Skeletal muscle tissue (tissue), 4 donors: Measurements from ENCODE around the gene DDX20. TPM values are rescaled to one million over a fixed set of nuclear protein-coding genes. Genes with fewer than 3 reads are reported as not detected.

Experiments
- H3K27ac ChIP-seq: one replicate; pipeline ENCODE4 v1.7.0; 2013; ENCODE audit warnings: mild to moderate bottlenecking, low read depth, low read length, inconsistent platforms
- H3K27me3 ChIP-seq, 3 donors: one replicate each; pipeline ENCODE4 v1.7.0; 2013; ENCODE audit warnings: low read length in 3 of 3; ENCODE audit not compliant: control insufficient read depth in 3 of 3, insufficient read depth in 3 of 3
- H3K36me3 ChIP-seq, 3 donors: one replicate each; pipeline ENCODE4 v1.7.0; 2013; ENCODE audit warnings: low read length in 3 of 3; ENCODE audit not compliant: control insufficient read depth in 3 of 3, insufficient read depth in 3 of 3
- H3K4me1 ChIP-seq, 3 donors: one replicate each; pipeline ENCODE4 v1.7.0; 2013; ENCODE audit warnings: low read length in 3 of 3, mild to moderate bottlenecking in 3 of 3; ENCODE audit not compliant: control insufficient read depth in 3 of 3, insufficient read depth in 3 of 3
- H3K4me3 ChIP-seq, 3 donors: one replicate each; pipeline ENCODE4 v1.7.0; 2013; ENCODE audit warnings: low read length in 3 of 3
- H3K9ac ChIP-seq, 3 donors: one replicate each; pipeline ENCODE4 v1.7.0; 2013; ENCODE audit warnings: low read length in 3 of 3, mild to moderate bottlenecking in 3 of 3, moderate library complexity in 2 of 3, low read depth in 1 of 3
- H3K9me3 ChIP-seq, 3 donors: one replicate each; pipeline ENCODE4 v1.7.0; 2013; ENCODE audit warnings: low read length in 3 of 3; ENCODE audit not compliant: control insufficient read depth in 3 of 3
- total RNA-seq: library from RNA; depleted of rRNA; stranded (reverse); fragments of >200 nt; gene quantifications from one replicate; pipeline ENCODE4 v1.2.3, GENCODE V29; 2014
- donor health status: Osteomylitis.

DDX20 gene
- total RNA-seq, 1 donor from 2014 or later = 12.0 TPM

GRCh38 chr1:111747282-111747734 lies 8.4 kb upstream of the DDX20 start:
- Histone ChIP-seq H3K36me3 (no peaks in the 10 kb centered on the region), H3K27ac (no peak overlapping the region), H3K4me1 (peaks cover 8 to 17% (median 8%) of the 10 kb centered on the region in 3 donors), H3K9me3 (no peaks in the 10 kb centered on the region), H3K4me3 (no peak overlapping the region), H3K9ac (no peak overlapping the region), H3K27me3 (no peaks in the 10 kb centered on the region)

GRCh38 chr1:111747947-111748346 lies 7.8 kb upstream of the DDX20 start:
- Histone ChIP-seq H3K4me3 (no peak overlapping the region), H3K36me3 (no peaks in the 10 kb centered on the region), H3K27me3 (no peaks in the 10 kb centered on the region), H3K27ac (no peak overlapping the region), H3K9ac (no peak overlapping the region), H3K9me3 (no peaks in the 10 kb centered on the region), H3K4me1 (peaks cover 8 to 17% (median 8%) of the 10 kb centered on the region in 3 donors)

- H3K9ac ChIP-seq = no peak overlapping the region
- H3K27ac ChIP-seq = no peak overlapping the region
- no peaks in the 10 kb centered on the region for H3K36me3 ChIP-seq
- H3K4me3 ChIP-seq = no peak overlapping the region
- no peaks in the 10 kb centered on the region for H3K27me3 ChIP-seq
- H3K4me1 ChIP-seq = peaks cover 8 to 15% (median 8%) of the 10 kb centered on the region in 3 donors
- no peaks in the 10 kb centered on the region for H3K9me3 ChIP-seq
Measured at GRCh38 chr1:111749628-111750027, 6.1 kb upstream of the DDX20 start.

DNA sequence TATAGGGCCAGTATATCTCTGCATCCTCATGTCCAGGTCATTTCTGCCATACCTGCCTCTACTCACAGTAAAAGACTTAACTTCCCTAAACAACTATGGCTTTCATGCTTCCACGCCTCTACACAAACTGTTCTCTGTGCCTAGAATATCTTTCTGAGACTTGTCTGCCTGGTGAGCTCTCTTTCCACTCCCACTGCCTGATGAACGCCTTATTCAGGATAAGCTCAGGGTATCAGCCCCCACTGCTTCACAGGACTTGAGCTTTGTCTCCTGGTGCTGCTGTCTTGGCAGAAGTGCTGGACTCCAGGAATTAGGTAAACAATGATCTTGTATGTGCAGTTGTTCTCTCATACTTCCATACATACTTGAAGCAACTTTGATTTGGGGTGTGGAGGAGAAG lies 4.8 kb upstream of the DDX20 start:
- H3K4me1 ChIP-seq = peaks cover 8 to 19% (median 10%) of the 10 kb centered on the region in 3 donors
- no peak overlapping the region for H3K27ac ChIP-seq
- H3K4me3 ChIP-seq = no peak overlapping the region
- H3K9me3 ChIP-seq = no peaks in the 10 kb centered on the region
- no peaks in the 10 kb centered on the region for H3K36me3 ChIP-seq
- H3K27me3 ChIP-seq = no peaks in the 10 kb centered on the region
- no peak overlapping the region for H3K9ac ChIP-seq

DNA sequence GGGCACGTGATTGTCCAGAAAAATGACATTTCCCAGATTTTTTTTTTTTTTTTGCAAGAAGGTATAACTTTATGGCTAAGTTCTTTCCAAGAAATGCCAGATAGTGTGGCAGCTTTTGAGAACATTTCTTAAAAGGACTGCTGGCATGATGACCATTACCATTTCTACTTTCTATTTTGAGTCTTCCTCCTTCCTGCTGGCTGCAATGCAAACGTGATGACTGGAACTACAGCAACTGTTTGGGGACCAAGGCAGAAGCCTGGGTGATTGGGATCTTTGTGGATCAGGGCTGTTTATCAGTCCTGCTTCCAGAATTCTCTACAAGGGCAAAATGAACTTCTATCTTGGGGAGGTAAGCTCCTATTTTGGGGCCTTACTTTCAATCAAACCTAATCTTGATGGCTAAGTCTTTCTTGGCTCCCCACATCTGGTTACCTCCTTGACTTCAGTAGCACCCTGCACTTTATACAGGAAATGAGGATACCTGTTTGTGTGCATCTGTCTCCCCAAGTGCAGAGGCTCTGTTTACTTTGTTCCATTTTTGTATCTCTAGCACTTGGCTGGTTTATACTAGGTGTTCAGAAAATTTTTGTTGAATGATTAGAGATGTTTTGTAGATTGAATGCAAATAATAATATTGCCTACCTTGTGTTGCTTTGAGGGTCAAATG lies 3.7 kb upstream of the DDX20 start:
- Histone ChIP-seq H3K27me3 (no peaks in the 10 kb centered on the region), H3K9me3 (no peaks in the 10 kb centered on the region), H3K9ac (no peak overlapping the region), H3K4me3 (no peak overlapping the region), H3K36me3 (peaks cover 0 to under 1% (median 0%) of the 10 kb centered on the region in 3 donors), H3K4me1 (peaks cover 10 to 23% (median 13%) of the 10 kb centered on the region in 3 donors), H3K27ac (no peak overlapping the region)

- H3K4me3 ChIP-seq = peak overlapping the region; percentile 90 to 96 (median 95)
- H3K4me1 ChIP-seq = peaks cover 10 to 25% (median 14%) of the 10 kb centered on the region in 3 donors
- peak overlapping the region; percentile 96 for H3K27ac ChIP-seq
- peak overlapping the region; percentile 90 to 94 (median 90) for H3K9ac ChIP-seq
- no peaks in the 10 kb centered on the region for H3K27me3 ChIP-seq
- H3K36me3 ChIP-seq = peaks cover 0 to 8% (median 8%) of the 10 kb centered on the region in 3 donors
- H3K9me3 ChIP-seq = no peaks in the 10 kb centered on the region
Measured at GRCh38 chr1:111754984-111755330, 744 bp upstream of the DDX20 start.

DNA sequence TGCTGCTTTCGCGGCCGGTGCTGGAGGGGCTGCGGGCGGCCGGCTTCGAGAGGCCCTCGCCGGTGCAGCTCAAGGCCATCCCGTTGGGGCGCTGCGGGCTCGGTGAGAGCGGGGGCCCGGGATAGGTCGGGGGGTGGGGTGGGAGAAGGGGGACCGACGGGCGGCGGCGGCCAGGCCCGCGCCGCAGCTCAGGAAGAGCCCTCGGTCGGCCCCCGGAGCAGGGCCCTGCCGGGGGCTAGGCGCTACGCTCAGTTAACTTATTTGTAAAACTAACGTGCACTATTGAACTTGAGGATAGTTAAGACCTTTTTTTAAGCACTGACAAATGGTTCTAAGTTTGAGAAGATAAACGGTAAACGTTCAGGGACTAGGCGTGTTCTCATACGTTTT lies 418 bp downstream of the DDX20 start:
- H3K9me3 ChIP-seq = no peaks in the 10 kb centered on the region
- peak overlapping the region; percentile 96 for H3K27ac ChIP-seq
- H3K9ac ChIP-seq = peak overlapping the region; percentile 90 to 94 (median 90)
- H3K36me3 ChIP-seq = peaks cover 0 to 16% (median 16%) of the 10 kb centered on the region in 3 donors
- H3K27me3 ChIP-seq = no peaks in the 10 kb centered on the region
- peak overlapping the region; percentile 90 to 96 (median 95) for H3K4me3 ChIP-seq
- H3K4me1 ChIP-seq = peaks cover 10 to 25% (median 14%) of the 10 kb centered on the region in 3 donors

DNA sequence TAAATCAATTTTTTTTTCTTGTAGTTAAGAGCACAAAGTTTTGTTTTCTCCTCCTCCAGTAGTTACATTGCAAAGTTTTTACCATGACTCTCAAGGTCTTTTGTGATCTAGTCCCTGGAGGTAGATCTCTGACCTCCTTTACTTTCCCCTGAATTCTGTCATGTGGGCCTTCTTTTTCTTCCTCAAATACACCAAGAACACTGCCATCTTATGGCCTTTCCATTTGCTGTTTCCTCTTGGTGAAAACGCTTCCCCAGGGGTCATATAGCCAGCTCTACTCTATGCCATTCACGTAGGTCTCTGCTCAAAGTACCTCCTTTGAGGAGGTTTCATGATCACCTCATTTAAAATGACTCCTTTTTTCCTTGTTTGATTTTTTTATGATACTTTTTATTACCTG lies 2.7 kb downstream of the DDX20 start:
- no peaks in the 10 kb centered on the region for H3K9me3 ChIP-seq
- H3K27me3 ChIP-seq = no peaks in the 10 kb centered on the region
- H3K9ac ChIP-seq = no peak overlapping the region
- H3K36me3 ChIP-seq = peaks cover 4 to 34% (median 31%) of the 10 kb centered on the region in 3 donors
- peaks cover 10 to 25% (median 14%) of the 10 kb centered on the region in 3 donors for H3K4me1 ChIP-seq
- no peak overlapping the region for H3K4me3 ChIP-seq
- H3K27ac ChIP-seq = no peak overlapping the region

GRCh38 chr1:111761717-111762116 lies 6.0 kb downstream of the DDX20 start:
- Histone ChIP-seq H3K9ac (no peak overlapping the region), H3K9me3 (no peaks in the 10 kb centered on the region), H3K36me3 (peaks cover 8 to 48% (median 47%) of the 10 kb centered on the region in 3 donors), H3K27me3 (no peaks in the 10 kb centered on the region), H3K4me1 (peaks cover 3 to 9% (median 5%) of the 10 kb centered on the region in 3 donors), H3K4me3 (no peak overlapping the region), H3K27ac (no peak overlapping the region)

DNA sequence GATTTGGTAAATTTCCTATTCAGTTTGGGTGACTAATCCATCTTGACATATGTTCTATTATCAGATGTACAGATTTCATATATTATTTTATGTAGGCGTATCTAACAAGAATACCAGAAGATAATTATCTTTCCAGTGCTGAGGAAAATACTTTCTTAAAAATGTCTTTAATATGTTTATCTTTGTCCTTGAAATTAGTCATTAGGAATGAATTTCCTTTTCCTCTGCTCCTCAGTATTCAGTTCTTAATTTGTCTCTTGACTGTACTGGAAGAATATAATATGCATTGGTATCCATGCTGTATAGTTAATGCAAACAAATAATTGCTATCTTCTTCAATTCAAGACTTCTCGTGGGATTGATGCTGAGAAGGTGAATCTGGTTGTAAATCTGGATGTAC lies 6.6 kb downstream of the DDX20 start:
- Histone ChIP-seq H3K9me3 (no peaks in the 10 kb centered on the region), H3K4me1 (peaks cover 0 to 3% (median 0%) of the 10 kb centered on the region in 3 donors), H3K4me3 (no peak overlapping the region), H3K27ac (no peak overlapping the region), H3K36me3 (peaks cover 8 to 50% (median 49%) of the 10 kb centered on the region in 3 donors), H3K27me3 (no peaks in the 10 kb centered on the region), H3K9ac (no peak overlapping the region)
